GM19023 (cell line): ENCODE measurements around the gene LRP1B.
"Not testable (repeated sequence)": the region's sequence is repeated elsewhere in the genome, so short reads cannot be mapped to it uniquely, and the experiment has no call there.

Experiments used
- ATAC-seq: cut with Tn5 transposase; IDR thresholded peaks from one replicate; pipeline ENCODE4 v1.9.1; 2021; ENCODE audit warnings: mild to moderate bottlenecking, moderate library complexity; ENCODE audit not compliant: unreplicated experiment

The LRP1B gene

GRCh38 chr2:140986456-140986855 lies 1144.4 kb downstream of the LRP1B start:
- no peak for ATAC-seq

DNA sequence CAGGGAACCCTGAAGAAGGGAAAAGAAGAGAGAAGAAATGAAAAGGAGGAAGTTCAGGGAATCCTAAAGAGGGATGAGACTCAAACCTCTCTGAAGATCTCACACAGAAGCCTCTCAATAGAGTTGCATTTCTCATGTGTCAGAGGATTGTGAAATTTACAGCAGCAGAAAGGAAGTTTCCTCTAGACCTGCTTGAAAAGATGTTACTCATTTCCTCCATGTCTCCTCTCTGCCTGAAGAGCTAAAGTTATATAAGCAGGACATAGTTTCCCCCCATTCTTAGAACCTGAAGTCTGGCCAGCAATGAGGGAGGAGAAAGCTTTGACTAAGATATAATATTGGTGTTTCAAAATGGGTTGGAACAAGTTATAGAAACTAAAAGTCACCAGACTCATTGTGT lies 1155.6 kb downstream of the LRP1B start:
- ATAC-seq: no peak

- no peak for ATAC-seq
These were observed 1158.1 kb downstream of the LRP1B start for GRCh38 chr2:140972724-140973123.

- not testable (repeated sequence) for ATAC-seq
These were observed 1166.5 kb downstream of the LRP1B start for GRCh38 chr2:140964324-140964723.

DNA sequence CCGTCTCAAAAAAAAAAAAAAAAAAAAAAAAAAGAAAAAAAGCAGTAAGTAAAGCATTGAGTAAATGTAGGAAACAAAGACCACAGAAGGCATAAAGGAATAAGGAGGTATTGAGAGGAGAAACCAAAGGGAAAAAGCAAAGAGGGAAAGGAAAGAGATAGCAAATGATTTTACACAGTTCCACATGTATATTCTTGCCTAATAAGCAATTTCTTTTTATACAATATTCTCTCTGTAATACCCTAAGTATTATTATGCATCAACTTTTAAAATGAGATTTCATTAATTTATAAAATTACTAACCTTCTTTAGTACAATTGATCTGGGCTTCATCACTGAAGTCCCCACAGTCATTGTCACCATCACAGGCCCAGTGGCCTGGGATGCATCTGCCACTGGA lies 1180.9 kb downstream of the LRP1B start:
- ATAC-seq: no peak

DNA sequence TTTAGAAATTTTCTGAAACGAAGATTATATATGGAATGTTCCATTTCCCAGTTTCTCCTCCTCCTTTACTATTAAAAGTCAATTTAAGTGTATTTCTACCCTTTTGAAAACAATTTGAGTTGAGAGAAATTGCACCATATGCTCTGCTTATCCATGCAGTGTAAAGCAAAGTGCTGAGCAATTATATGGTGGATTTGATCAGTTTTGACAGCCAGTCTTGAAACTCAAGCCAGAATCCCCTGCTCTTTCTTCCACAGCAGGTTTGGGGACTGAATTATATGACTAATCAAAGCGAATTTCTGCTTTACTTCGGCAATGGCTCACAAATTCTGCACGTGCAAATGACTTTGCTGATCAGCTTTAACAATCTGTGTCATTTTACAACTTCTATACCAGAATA lies 1183.6 kb downstream of the LRP1B start:
- ATAC-seq: no peak

- ATAC-seq: no peak
These were observed 1186.9 kb downstream of the LRP1B start for GRCh38 chr2:140943867-140944266.

DNA sequence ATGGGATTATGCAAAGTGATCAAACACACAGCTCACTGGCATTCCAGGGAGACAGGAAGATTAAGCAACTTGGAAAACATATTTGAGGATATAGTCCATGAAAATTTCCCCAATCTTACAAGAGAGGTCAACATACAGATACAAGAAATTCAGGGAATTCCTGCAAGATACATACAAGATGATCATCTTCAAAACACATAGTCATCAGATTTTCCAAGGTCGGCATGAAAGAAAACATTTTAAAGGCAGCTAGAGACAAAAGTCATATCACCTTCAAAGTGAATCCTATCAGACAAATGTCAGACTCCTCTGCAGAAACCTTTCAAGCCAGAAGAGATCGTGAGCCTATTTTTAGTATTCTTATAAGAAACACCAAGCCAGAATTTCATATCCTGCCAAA lies 1188.5 kb downstream of the LRP1B start:
- ATAC-seq: no peak

DNA sequence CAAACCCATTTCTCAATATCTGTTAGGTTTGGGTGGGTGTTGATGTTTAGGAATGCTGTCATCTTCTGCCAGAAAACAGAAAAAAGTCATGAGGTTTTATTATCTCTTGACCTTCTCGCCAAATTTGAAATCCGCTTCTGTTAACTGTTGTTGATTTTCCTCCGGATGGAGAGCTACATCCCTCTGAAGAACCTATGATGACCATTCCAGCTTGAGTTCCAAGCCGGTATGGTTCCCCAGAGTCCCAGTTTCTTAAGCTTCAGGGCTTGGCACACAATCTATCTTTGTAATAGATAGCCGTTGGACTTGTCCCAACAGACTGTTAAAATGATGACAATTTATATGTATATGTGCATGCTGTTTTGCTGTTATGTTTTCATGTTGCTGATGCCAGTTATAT lies 1201.0 kb downstream of the LRP1B start:
- ATAC-seq: no peak

GRCh38 chr2:140918426-140918825 lies 1212.4 kb downstream of the LRP1B start:
- no peak for ATAC-seq

DNA sequence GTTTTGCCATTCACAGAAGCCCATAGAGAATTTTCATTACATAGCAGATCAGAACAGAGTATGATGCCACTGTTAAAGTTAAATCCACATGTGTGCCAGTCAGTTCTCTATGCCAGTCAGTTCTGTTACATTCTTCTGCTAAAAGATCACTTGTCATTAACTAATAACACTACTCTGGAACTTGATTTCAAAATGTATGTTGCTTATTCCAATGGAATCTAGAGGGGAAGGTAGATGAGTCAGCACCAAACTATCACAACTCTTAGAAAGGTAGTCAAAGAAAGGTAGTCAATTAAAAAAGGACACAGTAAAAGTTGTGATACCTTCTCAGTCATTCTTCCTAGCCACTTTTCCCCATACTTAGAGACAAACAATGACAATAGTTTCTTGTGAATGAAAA lies 1214.4 kb downstream of the LRP1B start:
- ATAC-seq: no peak

- ATAC-seq: no peak
These were observed 1220.1 kb downstream of the LRP1B start for GRCh38 chr2:140910683-140911082.

- ATAC-seq: no peak
These were observed 1225.6 kb downstream of the LRP1B start for GRCh38 chr2:140905083-140905781.

GRCh38 chr2:140895378-140895777 lies 1235.4 kb downstream of the LRP1B start:
- ATAC-seq: no peak

GRCh38 chr2:140893685-140894084 lies 1237.1 kb downstream of the LRP1B start:
- ATAC-seq: no peak

DNA sequence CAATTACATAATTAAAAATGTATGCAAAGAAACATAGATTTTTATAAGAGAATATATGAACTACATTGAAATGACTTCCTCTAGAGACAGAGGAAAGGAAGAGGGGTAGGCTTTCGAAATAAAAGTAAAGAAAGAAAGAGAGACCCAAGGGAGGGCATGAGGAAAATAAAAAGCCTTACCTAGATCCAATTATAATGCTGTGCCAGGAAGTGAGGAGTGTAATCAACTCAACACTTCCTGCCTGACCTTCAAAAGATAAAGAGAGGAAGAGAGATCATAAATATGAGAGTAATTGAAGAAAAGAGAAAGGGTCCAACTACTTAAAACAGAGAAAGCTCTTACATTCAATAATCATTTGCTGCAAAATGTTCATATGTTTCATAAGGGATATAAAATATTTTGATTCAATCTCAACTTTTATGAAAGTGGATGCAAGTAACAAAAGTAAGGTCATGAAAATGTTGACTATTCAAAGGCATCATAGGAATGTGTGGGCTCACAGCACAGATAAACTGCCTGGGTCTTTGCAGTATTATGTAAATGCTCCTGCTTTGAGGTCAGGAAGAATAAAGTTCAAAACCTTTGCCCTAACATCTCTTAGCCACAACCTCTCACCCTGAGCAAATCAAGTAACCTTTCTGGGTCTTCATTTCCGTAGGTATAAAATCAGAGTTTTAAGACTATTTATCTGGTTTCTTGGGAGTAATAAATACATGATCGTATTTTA lies 1237.7 kb downstream of the LRP1B start:
- no peak for ATAC-seq

GRCh38 chr2:140892436-140892835 lies 1238.4 kb downstream of the LRP1B start:
- ATAC-seq: no peak

DNA sequence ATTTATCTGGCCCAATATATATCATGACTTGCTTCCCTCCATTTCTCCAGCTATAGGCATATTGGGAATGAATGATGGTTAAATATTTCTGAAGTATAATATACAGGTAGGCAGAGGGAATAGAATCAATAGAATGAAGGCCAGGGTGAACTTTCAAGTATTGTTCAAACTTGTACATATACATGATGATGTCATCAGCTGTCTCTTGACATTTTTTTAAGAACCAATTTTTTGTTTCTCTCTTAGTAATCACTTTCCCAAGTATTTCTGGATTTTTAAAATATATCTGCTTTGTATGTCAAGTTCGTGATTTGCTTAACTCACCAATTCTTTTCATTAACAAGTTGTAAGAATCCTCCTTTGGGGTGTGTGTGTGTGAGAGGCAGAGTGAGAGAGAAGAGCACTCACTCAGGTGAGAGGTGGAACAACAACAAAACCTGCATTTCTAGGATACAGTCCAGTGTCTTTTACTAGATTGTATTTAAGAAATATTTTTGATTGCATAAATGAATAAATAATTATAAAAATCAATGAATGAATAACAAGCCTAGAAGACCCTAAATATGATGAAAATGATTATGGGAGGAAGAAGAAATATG lies 1239.1 kb downstream of the LRP1B start:
- ATAC-seq: no peak

DNA sequence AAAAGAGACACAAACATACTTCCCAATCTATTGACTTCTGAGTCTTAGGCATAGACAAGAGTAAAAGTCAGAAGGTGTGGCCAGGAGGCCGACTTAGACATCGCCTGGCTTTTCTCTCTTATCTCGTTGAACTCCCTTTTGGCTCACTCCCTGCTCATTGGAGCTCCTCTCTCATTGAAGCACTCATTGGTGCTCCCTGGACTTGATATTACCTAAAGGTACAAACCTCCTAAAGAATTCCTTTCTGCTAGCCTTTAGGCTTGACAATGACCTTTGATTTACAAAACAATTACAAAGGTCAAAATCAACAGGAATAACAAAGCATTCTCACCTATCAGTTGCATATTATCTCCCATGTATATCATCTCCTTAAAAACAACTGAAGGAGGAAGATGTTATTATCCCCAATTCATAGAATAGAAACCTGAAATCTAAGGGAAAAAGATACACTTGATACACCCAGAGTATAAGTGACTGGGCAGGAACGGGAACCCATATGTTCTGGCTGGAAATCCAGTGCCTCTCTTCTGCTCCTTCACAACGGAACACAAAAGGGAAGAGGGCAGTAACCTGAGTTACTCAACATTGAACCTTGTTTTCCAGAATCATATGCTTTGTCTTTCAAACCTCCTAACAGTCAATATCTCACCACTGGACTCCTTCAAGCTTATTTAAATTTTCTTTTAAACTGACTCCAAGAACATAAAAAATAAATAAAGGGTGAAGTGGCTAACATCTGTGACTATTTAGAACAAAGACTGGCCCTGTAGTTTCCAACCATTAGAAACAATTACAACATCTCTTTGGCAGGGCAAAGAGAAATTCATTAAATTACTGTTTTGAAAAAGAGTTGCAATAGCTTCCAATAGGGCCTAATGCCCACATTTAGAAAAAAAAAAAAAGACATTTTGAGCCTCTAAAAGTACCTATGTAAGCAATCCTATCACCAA lies 1247.9 kb downstream of the LRP1B start:
- ATAC-seq: no peak

- ATAC-seq: no peak
These were observed 1250.2 kb downstream of the LRP1B start for GRCh38 chr2:140880573-140880972.

- no peak for ATAC-seq
These were observed 1254.8 kb downstream of the LRP1B start for GRCh38 chr2:140876015-140876414.
